Lung (tissue), 16 donors: ENCODE measurements around the gene TKTL1. TPM values are rescaled to one million over a fixed set of nuclear protein-coding genes. Genes with fewer than 3 reads are reported as not detected.
"Not testable (repeated sequence)": the region's sequence is repeated elsewhere in the genome, so short reads cannot be mapped to it uniquely, and the experiment has no call there.

Experiments
- ATAC-seq: fragments of 200-7000 bp; cut with Tn5 transposase; one replicate; pipeline ENCODE4 v1.9.1; 2020; ENCODE audit warnings: moderate number of reproducible peaks; ENCODE audit not compliant: insufficient read depth, low FRiP score
- DNase-seq, 3 donors: peaks; one replicate each; pipeline ENCODE4 v3.0.0-alpha.2; 2013 to 2017
- H3K27ac ChIP-seq, 2 donors: one replicate each; pipeline ENCODE4 v1.5.1; 2013; ENCODE audit warnings: mild to moderate bottlenecking in 2 of 2, moderate library complexity in 2 of 2, control low read depth in 1 of 2, inconsistent platforms in 1 of 2, low read depth in 1 of 2, low read length in 1 of 2
- H3K27me3 ChIP-seq, 3 donors: one replicate each; pipeline ENCODE4 v1.5.1; 2013; ENCODE audit warnings: low read length in 2 of 3; ENCODE audit not compliant: control insufficient read depth in 3 of 3, insufficient read depth in 3 of 3
- H3K36me3 ChIP-seq, 4 donors: one replicate each; pipeline ENCODE4 v1.5.1; 2013; ENCODE audit warnings: low read length in 4 of 4, mild to moderate bottlenecking in 1 of 4, moderate library complexity in 1 of 4; ENCODE audit not compliant: control insufficient read depth in 4 of 4, insufficient read depth in 4 of 4
- H3K4me1 ChIP-seq, 5 donors: one replicate each; pipeline ENCODE4 v1.5.1; 2013; ENCODE audit warnings: low read length in 5 of 5, mild to moderate bottlenecking in 2 of 5, moderate library complexity in 1 of 5; ENCODE audit not compliant: control insufficient read depth in 5 of 5, insufficient read depth in 5 of 5
- H3K4me3 ChIP-seq: one replicate; pipeline ENCODE4 v1.5.1; 2013; ENCODE audit warnings: mild to moderate bottlenecking, control low read depth, moderate library complexity
- H3K9ac ChIP-seq, 2 donors: one replicate each; pipeline ENCODE4 v1.5.1; 2013; ENCODE audit warnings: low read length in 2 of 2, control low read depth in 1 of 2; ENCODE audit not compliant: insufficient read depth in 1 of 2
- H3K9me3 ChIP-seq, 4 donors: one replicate each; pipeline ENCODE4 v1.5.1; 2013; ENCODE audit warnings: low read length in 3 of 4, mild to moderate bottlenecking in 1 of 4, moderate library complexity in 1 of 4; ENCODE audit not compliant: control insufficient read depth in 4 of 4, insufficient read depth in 3 of 4
- WGBS, 2 donors: extraction: QIAGEN DNeasy Blood & Tissue Kit; methylation state at CpG; one replicate each; pipeline ENCODE4 v1.1.7; 2013; 5-methylcytosine and 5-hydroxymethylcytosine counted together
- long read RNA-seq, 5 donors: transcript quantifications; one replicate each; lab custom pipeline, GENCODE V29; 2026
- polyA plus RNA-seq, 2 donors: library from polyadenylated mRNA; stranded (reverse); fragments of 200-250 nt; gene quantifications; one replicate each; pipeline ENCODE4 v1.2.1, GENCODE V29; 2013
- total RNA-seq, 2 donors: library from RNA; depleted of rRNA in 1 of 2; stranded (reverse); fragments of >200 nt in 1 of 2; gene quantifications; one replicate each; pipeline ENCODE4 v1.2.1, GENCODE V29; 2014 to 2021
- TF ChIP-seq, protein P1 (sequence below): IDR thresholded peaks from 2 replicates; pipeline ENCODE4 v1.5.1; 2012; ENCODE audit warnings: mild to moderate bottlenecking; ENCODE audit errors: control extremely low read depth, extremely low read depth
- donor health status: control.
- donor health status: control.
- donor health status: Bipolar disorder and iron deficiency.
- donor health status: healthy.
- donor health status: DM: yes; HTN: yes; CAD: no.

TKTL1 gene, protein sequence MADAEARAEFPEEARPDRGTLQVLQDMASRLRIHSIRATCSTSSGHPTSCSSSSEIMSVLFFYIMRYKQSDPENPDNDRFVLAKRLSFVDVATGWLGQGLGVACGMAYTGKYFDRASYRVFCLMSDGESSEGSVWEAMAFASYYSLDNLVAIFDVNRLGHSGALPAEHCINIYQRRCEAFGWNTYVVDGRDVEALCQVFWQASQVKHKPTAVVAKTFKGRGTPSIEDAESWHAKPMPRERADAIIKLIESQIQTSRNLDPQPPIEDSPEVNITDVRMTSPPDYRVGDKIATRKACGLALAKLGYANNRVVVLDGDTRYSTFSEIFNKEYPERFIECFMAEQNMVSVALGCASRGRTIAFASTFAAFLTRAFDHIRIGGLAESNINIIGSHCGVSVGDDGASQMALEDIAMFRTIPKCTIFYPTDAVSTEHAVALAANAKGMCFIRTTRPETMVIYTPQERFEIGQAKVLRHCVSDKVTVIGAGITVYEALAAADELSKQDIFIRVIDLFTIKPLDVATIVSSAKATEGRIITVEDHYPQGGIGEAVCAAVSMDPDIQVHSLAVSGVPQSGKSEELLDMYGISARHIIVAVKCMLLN
- 1 to 10 TPM in 1 of 2 donors, under 1 TPM in 1; 0.18 to 1.5 TPM for total RNA-seq
- under 1 TPM in 1 of 2 donors, not detected in 1; 0.54 TPM for polyA plus RNA-seq
- long read RNA-seq, donor 1: 0 reads
- long read RNA-seq, donor 2, partial matches to known transcripts: 175 of 175 reads
- long read RNA-seq, donor 2, other reads (novel, unspliced or antisense): 0 of 175 reads
- long read RNA-seq, donor 3: 0 reads
- long read RNA-seq, donor 4: 0 reads
- long read RNA-seq, donor 5: 0 reads

DNA sequence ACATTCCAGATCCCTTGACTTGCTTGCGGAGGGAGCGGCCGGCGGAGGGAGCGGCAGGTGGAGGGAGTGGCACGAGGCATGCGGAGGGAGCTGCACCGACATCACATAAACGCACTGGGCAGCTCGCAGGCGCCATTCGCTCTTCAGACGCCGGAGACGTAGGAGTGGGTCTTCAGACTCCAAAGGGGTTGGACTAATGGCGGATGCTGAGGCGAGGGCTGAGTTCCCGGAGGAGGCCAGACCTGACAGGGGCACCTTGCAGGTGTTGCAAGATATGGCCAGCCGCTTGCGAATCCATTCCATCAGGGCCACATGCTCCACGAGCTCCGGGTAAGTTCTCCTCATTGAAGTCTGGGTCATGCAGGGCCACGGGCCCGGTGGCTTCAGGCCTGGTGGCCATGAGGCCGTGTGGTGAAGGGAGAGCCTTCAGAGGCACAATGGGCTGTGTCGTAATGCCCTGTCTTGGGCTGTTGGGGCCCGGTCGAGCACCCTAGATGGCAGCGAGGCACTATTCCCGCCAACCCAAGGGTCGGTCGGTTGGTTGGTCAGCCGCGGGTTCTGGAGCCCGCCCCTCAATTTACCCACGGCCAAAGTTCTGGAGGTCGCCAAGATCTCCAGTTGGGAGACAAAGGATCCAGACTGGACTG, at the start of gene TKTL1:
Gene TKTL1 (plus strand): TSS at position 132 of the 647 bp plus-strand sequence. CDS start 65 bp downstream, at position 197.
- DNase-seq (no peak), ATAC-seq (no peak)
- no peak within 1 kb of the TSS for H3K4me3 ChIP-seq
- no peak within 1 kb of the TSS for H3K27ac ChIP-seq
- H3K9me3 ChIP-seq: peaks cover 0 to 12% (median 0%) of the 10 kb centered on the region in 4 donors
- no peaks in the 10 kb centered on the region for H3K4me1 ChIP-seq
- WGBS, 2 donors: 96 to 99% methylated on average over 29 to 37 of the region's 37 CpGs
- no peaks in the 10 kb centered on the region for H3K36me3 ChIP-seq
- TF ChIP-seq, protein P1, sequence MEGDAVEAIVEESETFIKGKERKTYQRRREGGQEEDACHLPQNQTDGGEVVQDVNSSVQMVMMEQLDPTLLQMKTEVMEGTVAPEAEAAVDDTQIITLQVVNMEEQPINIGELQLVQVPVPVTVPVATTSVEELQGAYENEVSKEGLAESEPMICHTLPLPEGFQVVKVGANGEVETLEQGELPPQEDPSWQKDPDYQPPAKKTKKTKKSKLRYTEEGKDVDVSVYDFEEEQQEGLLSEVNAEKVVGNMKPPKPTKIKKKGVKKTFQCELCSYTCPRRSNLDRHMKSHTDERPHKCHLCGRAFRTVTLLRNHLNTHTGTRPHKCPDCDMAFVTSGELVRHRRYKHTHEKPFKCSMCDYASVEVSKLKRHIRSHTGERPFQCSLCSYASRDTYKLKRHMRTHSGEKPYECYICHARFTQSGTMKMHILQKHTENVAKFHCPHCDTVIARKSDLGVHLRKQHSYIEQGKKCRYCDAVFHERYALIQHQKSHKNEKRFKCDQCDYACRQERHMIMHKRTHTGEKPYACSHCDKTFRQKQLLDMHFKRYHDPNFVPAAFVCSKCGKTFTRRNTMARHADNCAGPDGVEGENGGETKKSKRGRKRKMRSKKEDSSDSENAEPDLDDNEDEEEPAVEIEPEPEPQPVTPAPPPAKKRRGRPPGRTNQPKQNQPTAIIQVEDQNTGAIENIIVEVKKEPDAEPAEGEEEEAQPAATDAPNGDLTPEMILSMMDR: no peak
- H3K27me3 ChIP-seq: no peaks in the 10 kb centered on the region
- no peak within 1 kb of the TSS for H3K9ac ChIP-seq

DNA sequence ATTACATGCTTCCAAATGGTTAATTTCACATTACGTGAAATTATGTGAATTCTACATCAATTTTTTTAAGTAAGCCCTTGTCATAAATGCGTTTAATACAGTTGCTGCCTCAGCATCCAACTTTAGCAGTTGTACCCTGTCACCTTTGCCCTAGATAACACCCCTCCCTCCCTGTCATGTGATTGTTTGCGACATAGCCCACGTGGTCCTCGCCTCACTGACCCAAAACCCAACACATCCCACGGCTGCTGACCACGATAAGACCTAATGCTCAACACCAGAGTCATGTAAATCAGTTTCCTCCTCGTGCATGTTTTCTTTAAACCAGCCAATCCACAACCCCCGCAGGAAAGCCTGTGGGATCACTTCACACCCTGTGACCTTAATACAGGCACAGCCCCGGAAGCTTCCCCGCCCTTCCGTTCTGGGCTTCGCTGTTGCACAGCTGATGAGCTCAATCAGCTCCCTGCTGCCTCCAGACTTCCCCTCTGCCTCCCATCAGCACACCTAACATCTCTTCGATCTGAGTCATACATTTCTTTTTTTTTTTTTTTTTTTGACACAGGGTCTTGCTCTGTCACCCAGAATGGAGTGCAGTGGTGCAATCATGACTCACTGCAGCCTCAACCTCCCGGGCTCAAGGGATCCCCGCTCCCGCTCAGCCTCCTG, 48.1 kb upstream of the TKTL1 start:
- not testable (repeated sequence) for H3K4me3 ChIP-seq, H3K9ac ChIP-seq, H3K27me3 ChIP-seq, H3K36me3 ChIP-seq, H3K27ac ChIP-seq, H3K4me1 ChIP-seq, H3K9me3 ChIP-seq, DNase-seq
- no CpG with 5 or more reads among the region's 17 CpGs for WGBS, 2 donors
- peak; percentile 80 for ATAC-seq

DNA sequence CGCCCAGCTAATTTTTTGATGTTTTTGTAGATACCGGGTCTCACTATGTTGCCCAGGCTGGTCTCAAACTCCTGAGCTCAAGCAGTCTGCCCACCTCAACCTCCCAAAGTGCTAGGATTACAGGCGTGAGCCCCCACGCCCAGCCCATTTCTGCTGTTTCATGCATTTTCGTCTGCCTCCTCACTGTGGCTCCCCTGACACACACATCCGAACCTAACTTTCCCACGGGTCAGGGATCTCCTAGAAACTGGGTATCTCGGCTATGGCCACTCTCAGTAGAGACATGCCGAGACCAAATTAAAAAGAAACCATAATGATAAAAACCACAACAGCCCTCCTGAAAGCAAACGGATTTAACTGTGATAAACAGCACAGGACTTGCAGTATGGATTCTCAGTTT, 47.5 kb upstream of the TKTL1 start:
- not testable (repeated sequence) for H3K4me3 ChIP-seq, H3K4me1 ChIP-seq, H3K9me3 ChIP-seq, H3K36me3 ChIP-seq, DNase-seq, H3K9ac ChIP-seq, H3K27ac ChIP-seq, H3K27me3 ChIP-seq, ATAC-seq
- no CpG with 5 or more reads among the region's 10 CpGs for WGBS, 2 donors

DNA sequence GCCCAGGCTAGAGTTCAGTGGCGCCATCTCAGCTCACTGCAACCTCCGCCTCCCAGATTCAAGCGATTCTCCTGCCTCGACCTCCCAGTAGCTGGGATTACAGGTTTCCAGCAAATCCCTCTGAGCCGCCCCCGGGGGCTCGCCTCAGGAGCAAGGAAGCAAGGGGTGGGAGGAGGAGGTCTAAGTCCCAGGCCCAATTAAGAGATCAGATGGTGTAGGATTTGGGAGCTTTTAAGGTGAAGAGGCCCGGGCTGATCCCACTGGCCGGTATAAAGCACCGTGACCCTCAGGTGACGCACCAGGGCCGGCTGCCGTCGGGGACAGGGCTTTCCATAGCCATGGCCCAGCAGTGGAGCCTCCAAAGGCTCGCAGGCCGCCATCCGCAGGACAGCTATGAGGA, 38.3 kb upstream of the TKTL1 start, which contains the start of gene OPN1MW3:
Gene OPN1MW3 (plus strand): TSS at position 301 of the 400 bp plus-strand sequence. CDS start 38 bp downstream, at position 339.
- H3K9me3 ChIP-seq, DNase-seq, H3K4me3 ChIP-seq, H3K36me3 ChIP-seq, H3K9ac ChIP-seq, H3K4me1 ChIP-seq, ATAC-seq, H3K27ac ChIP-seq, H3K27me3 ChIP-seq: not testable (repeated sequence)
- no CpG with 5 or more reads among the region's 17 CpGs for WGBS, 2 donors

DNA sequence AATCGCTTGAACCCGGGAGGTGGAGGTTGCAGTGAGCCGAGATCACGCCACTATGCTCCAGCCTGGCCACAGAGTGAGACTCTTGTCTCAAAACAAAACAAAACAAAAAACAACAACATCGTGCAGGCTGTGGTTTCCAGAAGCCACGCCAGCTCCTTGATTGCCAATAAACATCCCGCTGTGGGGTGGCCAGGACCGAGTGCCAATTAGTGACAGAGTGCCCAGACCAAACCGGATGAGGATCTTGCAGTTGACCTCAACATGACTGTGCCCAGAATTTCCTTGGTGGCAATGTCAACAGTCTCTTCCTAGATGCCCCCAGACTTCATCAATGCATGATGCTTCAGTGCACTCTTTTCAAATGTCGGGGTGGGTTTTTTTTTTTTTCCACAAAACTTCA, 36.9 kb upstream of the TKTL1 start:
- H3K9ac ChIP-seq, H3K27ac ChIP-seq, H3K9me3 ChIP-seq, H3K36me3 ChIP-seq, ATAC-seq, DNase-seq, H3K27me3 ChIP-seq, H3K4me3 ChIP-seq, H3K4me1 ChIP-seq: not testable (repeated sequence)
- no CpG with 5 or more reads among the region's 10 CpGs for WGBS, 2 donors

DNA sequence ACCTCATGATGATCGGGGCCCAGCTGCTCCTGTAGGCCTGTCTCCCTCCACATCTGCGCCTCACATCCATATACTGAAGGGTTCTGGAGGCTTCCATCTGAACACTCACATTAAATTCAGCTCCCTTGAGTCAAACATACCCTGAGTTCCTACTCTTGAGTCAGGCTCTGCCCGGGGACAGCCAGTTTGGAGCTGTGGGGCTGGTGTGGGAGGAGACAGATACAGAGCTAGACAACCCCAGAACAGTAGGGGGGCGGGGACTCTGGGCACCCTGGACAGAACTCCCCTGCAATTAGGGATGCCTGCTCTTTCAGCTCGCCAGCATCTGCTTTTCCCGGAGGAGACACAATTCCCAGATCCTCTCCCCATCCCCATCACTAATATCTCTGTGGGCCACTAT, 32.5 kb upstream of the TKTL1 start:
- H3K27ac ChIP-seq, H3K36me3 ChIP-seq, H3K9me3 ChIP-seq, DNase-seq, H3K4me1 ChIP-seq, H3K27me3 ChIP-seq, ATAC-seq, H3K4me3 ChIP-seq, H3K9ac ChIP-seq: not testable (repeated sequence)
- no CpG with 5 or more reads among the region's 6 CpGs for WGBS, 2 donors
